ENCODE measurements around the gene CCDC40.

- TF ChIP-seq POLR2A (IDR thresholded peaks at IDR 0.05): no peak
- no peak for TF ChIP-seq CTCF (IDR thresholded peaks at IDR 0.05)
These were observed 48.6 kb upstream of the CCDC40 start for GRCh38 chr17:79987935-79988184.

Data from stomach (tissue), 4 donors.